ENCODE results near the gene ZDHHC18.

DNA sequence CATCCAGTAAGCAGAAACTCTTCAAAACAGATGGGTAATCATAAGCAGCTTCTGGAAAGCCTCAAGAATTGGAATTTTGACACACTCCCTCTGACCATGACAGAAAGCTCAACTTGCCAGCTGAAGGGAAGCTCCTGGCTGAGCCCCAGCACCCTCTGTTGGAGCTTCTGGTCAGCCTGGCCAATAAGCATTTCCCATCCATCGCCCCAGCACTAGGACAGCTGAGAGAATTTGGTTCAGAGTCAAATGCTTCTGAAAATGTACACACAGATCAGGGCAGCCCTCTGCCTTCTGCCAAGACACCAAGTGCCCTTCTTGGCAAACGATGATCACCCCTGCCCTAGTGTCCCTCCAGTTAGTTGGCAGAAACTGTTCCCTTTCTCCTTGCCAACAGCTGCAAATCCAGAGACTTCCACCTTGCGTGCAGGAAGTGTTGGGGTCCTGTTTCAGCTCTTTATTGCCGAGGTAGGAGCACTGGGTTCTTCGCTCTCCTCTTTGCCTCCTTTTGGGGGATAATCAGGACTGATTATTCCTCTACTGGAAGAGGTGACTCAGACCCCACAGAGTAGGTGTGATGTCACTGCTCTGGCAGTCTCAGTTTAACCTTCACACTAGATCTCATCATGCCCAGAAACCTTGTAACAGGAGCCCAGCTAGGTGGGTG is 26.9 kb upstream of the ZDHHC18 start:
- TF ChIP-seq GATA2 (IDR thresholded peaks at IDR 0.05; ENCODE audit: low read depth, low read length) (no peak), GATA3 (IDR thresholded peaks at IDR 0.05; ENCODE audit: low read depth, low read length) (no peak)
